ENCODE measurements around the gene TUBA3D.
"Not testable (repeated sequence)": the region's sequence is repeated elsewhere in the genome, so short reads cannot be mapped to it uniquely, and the experiment has no call there.

TUBA3D gene

DNA sequence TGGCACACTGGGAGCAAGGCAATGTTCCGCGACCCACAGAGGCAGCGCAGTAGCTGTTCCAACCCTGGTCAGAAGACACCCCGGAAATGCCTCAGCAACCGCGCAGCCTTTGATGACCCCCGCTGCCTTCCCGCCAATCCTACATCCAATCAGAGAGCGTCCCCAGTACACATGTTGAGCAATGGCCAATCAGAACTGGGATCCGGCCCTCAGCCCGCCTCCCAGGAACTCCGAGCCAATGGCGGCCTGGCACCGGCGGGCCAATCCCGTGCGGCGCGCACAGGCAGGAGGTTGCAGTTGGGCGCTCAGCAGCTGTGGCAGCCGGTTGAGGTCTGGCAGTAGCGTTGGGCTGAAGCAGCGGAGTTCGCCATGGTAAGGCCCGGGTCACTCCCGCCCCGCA lies at the start of gene TUBA3D:
Gene TUBA3D, plus strand, starts transcription at position 289 of the 400 bp plus-strand sequence. Its CDS starts 81 bp downstream, at position 370.
- DNase-seq (ENCODE audit: low spot score), result no peak

DNA sequence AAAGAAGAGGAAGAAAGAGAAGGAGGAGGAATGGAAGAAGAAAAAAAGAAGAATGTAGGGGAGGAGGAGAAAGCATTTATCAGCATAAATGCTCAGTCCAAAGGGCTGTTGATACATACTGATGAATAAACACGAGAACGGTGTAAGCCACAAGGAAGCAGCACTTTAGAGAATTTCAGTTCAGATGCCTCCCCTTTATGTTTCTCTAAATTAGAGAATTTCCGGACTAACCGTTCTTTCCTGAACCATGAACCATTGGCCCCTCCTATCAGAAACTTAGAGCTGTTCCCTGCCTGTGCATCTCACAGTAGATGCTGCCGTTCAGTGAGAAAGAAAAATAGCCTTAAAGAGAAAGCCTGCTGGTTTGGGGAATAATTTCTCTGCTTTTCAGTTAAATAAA lies 49.2 kb upstream of the TUBA3D start:
- no peak for DNase-seq (ENCODE audit: low spot score)

DNA sequence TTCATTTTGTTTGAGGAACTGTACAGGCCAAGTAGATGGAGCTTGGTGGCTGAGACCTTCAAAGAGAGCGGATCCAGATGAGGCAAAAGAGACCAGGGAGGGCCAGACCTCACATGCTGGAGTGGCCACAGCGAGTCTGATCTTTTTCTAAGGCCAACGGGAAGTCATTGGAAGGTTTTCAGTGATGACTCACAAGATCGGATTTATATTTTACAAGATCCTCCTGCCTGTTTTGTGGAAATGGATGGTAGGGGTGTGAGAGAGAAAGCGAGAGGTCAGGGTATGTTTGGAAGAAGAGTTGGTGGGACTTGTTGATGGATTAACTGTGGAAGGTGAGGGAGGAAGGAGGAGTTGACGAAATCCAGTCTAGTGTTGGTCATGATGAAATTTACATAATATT lies 44.6 kb upstream of the TUBA3D start:
- no peak for DNase-seq (ENCODE audit: low spot score)

DNA sequence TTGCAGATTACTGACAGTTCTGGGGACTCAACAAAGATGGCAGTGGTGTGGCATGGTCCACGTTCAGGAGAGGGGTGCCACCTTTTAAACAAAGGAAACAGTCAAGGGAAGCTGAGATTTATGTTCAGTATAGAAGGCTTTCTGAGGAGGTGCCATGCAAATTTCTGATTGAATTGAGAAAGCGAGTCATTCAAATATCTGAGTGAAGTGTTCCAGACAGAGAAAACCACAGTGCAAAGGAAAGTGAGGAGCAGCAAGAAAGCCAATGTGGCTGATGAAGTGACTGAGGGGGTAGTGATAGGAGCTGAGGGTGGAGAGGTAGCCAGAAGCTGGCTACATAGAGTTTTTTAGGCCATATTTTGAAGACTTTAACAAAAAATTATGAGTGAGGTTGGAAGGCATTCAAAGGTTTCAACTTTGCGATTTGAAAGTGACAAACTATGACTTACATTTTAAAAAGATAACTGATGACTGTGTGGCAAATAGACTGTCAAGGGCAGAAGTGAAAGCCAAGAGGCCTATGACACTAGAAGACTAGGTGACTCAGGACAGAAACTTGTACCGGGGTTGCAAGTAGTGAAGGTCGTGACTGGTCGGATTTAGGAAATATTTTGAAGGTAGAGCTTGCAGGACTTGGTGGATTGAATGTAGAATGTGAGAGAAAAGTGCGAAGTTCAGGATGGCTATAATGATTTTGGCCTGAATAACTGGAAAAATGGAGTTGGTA lies 35.0 kb upstream of the TUBA3D start:
- not testable (repeated sequence) for DNase-seq (ENCODE audit: low spot score)

DNA sequence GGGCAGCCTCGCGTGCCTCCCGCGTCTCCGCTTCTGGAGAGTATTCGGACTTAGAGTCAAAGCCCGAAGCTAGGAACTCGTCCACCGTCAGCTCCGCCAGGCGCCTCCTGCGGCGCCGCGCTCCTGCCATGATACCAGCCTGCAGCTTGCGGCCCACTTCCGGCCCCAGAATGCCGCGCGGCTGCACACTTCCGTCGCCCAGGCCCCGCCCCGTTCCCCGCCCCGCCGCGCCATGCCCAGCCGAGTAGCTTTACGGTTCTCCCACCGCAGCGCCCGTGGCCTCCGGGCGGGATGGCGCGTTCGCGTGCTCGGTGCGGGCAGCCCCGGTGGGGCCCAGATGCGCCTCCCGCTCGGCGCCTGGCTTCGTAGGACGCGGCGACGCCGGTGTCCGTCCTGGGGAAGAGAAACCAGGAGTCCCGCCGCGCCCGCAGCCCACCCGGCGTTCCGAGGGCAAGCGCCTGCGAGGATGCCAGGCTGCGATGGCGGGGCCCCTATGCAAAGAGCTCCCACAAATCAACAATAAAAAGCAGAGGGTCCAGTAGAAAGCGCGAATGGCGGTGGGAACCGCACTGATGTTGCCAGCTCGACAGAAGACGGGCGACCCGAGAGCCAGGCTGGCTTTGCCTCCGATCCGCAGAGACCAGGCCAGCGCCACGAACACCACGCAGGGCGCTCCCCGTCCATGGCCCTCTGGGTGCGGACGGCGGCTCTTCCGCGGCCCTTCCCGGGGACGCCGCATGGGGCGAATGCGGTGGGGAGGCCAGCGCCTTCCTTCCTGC lies 31.0 kb upstream of the TUBA3D start:
- DNase-seq (ENCODE audit: low spot score), result not testable (repeated sequence)

DNA sequence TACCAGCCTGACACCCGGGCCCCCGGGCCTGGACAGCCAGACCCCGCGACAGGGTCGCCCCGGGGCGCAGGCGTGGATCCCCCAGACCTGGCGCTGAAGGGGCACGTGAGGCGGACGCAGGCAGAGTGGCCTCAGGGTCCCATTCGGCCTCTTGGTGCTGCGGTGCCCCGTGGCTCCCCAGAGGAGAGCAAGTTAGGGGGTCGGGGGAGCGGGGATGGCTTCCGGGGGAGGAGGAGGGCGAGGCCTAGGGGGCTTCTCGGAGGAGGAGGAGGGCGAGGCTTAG lies 30.5 kb upstream of the TUBA3D start:
- not testable (repeated sequence) for DNase-seq (ENCODE audit: low spot score)

DNA sequence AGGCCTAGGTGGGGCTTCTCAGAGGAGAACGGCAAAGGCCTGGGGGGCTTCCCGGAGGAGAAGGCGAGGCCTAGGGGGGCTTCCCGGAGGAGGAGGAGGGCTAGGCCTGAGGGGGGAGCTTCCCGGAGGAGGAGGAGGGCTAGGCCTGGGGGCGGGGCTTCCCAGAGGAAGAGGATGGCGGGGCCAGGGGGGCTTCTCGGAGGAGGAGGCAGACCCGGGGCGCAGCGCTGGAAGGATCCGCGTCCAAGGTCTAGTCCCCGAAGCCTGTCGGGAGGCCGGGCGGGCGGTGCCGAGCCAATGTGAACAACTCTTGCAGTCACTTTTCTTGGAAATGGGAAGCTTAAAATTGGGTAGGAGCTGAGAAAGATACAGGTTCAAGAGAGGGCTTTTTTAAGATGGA lies 30.0 kb upstream of the TUBA3D start:
- DNase-seq (ENCODE audit: low spot score), result no peak

DNA sequence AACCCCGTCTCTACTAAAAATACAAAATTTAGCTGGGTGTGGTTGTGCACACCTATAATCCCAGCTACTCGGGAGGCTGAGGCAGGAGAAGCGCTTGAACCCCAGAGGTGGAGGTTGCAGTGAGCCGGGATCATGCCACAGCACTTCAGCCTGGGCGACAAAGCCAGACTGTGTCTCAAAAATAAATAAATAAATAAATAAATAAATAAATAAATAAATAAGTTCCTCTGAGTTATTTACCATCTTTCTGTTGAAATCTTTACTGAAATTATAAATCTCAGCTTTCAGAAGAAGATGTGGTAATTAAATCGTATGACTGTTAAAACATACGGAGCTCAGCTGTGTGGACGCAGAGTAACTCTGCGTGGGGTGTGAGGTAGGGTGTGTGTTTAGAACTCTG lies 27.9 kb upstream of the TUBA3D start:
- not testable (repeated sequence) for DNase-seq (ENCODE audit: low spot score)

DNA sequence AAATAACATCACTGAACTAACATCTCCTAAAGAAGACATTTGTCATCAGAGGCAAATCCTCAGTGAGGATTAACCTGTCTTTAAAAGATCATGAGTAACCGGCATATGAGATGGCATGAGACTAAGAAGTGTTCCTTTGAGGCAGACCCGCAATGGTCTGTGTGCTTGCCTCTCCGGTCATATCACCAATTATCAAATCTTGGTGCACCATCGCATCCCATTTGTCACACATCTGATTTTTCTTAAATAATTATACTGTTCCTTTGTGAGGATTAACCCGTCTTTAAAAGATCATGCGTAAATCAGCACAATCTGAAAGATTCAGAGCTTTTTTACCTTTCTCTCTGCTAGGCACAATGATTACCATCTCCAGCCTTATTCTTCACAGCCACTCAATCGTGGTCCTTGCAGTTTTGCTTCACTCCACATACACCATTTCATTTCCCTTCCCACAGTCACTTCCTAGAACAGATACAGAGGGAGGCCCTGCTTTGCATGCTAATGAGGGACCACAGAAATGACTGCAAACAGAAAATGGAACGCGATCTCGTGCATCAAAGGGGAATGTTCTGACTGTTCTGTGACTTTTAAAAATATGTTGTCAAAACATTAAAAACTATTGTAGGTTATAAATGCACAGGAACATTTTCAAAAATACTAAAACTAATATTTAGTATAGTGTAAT lies 24.5 kb upstream of the TUBA3D start:
- not testable (repeated sequence) for DNase-seq (ENCODE audit: low spot score)

DNA sequence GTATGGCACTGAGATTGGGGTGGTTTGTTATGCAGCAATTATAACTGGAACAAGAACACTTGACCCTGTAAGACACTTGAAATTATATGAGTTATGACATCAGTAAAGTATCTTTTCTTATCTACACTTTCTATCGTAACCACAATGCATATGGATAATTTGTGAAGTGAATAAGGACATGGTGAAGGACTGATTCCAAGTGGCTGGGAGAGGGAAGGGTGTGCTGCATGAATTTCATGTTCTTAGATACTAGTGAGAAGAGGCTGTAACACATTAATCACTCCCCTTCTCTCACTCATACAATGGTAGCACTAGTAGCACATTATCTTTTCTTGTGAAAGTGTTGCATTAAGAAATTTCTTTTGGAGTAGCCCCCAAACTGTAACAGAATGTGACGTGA lies 21.0 kb upstream of the TUBA3D start:
- DNase-seq (ENCODE audit: low spot score), result not testable (repeated sequence)

DNA sequence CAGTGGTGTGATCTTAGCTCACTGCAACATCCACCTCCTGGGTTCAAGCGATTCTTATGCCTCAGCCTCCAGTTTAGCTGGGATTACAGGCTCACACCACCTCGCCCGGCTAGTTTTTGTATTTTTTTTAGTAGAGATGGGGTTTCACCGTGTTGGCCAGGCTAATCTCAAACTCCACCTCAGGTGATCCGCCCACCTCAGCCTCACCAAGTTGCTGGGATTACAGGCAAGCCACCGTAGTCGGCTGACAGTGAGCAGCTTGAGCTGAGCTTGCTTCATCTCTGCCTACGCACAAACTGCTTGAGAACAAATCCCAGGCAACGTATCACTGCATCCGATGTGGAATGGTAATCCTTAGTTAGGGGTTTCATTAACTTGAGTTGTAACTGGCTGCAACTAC lies 8.2 kb upstream of the TUBA3D start:
- DNase-seq (ENCODE audit: low spot score), result not testable (repeated sequence)

DNA sequence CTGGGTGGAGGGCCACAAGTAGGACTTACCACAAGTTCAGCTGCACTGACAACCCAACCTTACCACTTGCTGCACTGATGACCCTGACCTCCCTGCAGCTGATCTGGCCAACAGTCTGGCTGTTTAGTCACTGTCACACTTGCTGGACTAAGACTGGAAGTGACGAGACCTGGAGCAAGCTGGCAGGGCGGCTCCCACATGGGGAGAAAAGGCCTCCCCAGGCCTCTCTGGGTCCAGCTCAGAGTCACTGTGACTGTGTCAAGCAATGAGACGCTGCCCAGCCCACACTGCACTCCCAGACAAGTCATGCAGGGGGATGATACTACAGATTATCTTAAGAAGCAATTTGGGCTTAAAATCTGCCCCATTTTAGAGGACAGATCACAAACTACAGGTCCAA lies 5.0 kb upstream of the TUBA3D start:
- not testable (repeated sequence) for DNase-seq (ENCODE audit: low spot score)

DNA sequence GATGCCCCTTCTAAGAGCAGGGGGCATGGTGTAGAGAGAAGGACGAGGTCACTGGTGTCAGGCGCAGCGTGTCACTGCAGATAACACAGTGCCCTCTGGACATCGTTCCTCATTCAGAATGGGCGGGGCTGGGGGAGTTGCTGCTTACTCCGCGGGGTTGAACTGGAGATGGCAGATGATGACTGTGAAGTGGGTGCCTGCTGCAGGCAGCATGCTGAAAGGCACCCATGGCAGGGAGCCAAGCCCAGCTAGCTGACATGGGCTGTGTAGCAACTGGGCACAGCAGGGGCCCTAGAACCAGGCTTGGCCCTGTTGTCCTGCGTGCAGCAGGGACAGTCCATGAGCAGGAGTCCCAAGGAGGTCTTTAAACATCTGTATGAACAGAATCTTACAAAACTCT lies 4.3 kb upstream of the TUBA3D start:
- DNase-seq (ENCODE audit: low spot score), result not testable (repeated sequence)

DNA sequence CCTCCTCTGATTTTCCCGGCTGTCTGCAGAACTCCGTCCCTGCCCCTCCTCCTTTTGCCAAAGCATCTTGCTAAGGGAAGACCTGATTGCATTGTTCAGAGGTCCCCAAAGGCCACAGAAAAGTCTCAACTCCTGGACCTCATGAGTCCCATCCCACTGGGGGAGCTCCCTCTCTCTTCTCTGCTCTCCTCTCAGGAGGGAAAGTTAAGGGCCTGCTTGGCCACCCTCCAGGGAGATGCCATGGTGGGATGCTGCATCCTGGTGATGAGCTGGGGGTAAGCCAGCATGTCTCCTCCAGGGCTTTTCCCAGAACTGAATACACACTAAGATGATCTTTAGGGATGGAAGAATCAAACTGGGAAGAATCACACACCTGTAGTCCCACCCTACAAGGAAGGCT lies 2.7 kb upstream of the TUBA3D start:
- DNase-seq (ENCODE audit: low spot score), result not testable (repeated sequence)

DNA sequence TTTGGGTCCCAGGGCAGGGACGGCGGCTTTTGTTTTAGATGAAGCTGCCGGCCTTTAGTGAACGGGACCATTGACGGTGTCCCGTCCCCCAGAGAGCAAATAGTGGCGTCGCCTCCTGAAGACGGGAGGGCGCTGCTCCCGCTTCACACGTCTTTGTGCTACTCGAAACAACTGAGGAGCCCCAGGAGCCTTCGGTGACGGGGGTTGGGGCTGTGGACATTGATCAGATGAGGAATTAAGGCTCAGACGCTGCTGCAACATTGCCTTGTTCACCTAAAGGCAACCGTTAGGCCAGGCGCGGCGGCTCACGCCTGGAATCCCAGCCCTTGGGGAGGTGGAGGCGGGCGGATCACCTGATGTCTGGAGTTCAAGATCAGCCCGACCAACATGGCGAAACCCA lies 444 bp downstream of the TUBA3D start:
- DNase-seq (ENCODE audit: low spot score), result not testable (repeated sequence)

DNA sequence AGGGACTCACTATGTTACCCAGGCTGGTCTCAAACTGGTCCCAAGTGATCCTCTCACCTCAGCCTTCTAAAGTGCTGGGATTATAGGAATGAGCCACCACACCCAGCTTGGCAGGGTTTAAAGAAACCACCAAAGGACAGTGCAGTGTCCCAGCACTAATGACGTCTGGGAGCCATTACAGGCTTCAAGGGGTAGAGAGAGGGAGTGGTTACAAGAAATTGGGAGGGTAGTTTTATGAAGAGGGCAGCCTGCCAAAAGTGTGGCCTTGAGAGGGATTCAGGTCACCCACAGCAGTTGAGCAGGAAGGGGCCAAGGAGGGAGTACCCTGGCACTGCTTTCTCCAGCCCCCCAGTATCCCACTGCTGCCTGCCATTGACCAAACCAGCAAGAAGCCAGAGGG lies 1.3 kb downstream of the TUBA3D start:
- not testable (repeated sequence) for DNase-seq (ENCODE audit: low spot score)

DNA sequence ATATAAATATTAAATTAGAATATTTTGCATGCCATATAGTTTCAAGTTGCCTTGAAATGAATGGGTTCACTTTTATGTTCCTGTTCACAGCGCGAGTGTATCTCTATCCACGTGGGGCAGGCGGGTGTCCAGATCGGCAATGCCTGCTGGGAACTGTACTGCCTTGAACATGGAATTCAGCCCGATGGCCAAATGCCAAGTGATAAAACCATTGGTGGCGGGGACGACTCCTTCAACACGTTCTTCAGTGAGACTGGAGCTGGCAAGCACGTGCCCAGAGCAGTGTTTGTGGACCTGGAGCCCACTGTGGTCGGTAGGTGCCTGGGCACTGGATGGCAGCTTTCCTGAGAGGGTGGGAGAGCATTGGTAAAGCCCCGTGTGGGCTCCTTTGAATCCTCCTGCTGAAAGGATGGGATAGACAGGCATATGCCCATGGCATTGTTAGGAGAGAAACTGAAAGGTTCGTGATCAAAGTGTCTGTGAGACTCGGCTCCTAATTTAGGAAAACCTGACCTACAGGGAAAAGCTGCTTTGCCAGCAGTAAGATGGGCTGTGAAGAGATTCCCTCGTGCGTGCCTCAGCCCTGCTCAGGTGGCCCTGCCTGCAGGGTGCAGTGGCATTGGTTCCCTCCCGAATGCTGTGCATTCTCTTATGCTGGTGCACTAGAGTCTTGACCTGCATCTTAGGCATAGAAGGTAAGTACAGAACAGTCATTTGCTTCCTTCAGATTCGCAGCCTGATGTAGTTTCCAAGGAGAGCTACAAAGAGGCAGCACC lies 2.3 kb downstream of the TUBA3D start:
- DNase-seq (ENCODE audit: low spot score), result not testable (repeated sequence)

DNA sequence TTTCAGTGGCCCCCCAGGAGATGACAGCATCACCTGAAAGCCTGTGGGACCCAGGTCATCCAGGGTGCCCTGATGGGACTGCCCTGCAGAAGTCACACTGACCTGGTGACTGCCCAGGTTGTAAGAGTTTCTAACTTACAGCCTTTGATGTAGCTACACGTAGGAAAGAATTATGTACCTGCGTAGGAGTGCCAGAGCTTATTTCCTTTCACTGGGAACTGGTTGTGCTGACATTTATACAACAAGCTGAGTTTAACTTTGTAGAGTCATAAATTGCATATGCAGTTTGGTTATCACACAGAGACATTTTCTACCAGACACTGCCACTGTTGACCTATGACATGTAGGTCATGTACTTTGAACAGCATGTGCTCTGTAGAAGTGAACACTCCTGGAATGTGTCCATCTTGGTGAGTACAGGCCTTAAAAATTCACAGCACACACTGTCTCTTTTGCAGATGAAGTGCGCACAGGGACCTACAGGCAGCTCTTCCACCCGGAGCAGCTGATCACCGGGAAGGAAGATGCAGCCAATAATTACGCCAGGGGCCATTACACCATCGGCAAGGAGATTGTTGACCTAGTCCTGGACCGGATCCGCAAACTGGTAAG lies 3.0 kb downstream of the TUBA3D start:
- not testable (repeated sequence) for DNase-seq (ENCODE audit: low spot score)

DNA sequence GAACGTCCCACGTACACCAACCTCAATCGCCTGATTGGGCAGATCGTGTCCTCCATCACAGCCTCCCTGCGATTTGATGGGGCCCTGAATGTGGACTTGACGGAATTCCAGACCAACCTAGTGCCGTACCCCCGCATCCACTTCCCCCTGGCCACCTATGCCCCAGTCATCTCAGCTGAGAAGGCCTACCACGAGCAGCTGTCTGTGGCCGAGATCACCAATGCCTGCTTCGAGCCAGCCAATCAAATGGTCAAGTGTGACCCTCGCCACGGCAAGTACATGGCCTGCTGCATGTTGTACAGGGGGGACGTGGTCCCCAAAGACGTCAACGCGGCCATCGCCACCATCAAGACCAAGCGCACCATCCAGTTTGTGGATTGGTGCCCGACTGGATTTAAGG lies 4.4 kb downstream of the TUBA3D start:
- not testable (repeated sequence) for DNase-seq (ENCODE audit: low spot score)

DNA sequence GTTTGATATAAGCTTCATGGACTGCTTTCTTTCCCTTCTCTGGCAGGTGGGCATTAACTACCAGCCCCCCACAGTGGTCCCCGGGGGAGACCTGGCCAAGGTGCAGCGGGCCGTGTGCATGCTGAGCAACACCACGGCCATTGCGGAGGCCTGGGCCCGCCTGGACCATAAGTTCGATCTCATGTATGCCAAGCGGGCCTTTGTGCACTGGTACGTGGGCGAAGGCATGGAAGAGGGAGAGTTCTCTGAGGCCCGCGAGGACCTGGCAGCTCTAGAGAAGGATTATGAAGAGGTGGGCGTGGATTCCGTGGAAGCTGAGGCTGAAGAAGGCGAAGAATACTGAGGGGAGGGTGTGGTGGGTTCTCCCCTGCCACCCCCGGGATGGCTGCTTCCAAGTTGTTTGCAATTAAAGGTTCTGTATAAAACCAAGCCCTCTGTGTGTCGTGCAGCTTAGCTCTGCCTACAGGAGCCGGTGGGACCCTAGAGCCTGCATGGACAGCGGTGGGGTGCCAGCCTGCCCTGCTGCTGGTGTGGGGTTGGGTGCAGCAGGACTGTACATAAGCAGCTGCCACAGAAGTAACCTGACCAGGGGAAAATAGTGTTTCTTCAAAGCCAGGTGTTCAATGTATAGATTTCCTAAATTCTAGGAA lies 6.7 kb downstream of the TUBA3D start:
- DNase-seq (ENCODE audit: low spot score), result not testable (repeated sequence)

Data from globus pallidus (tissue), 1 donor.